OCI-LY7 (cell line): Measurements from ENCODE around the gene SAC3D1. TPM values are rescaled to one million over a fixed set of nuclear protein-coding genes. Genes with fewer than 3 reads are reported as not detected.

ENCODE experiments used
- BruUV-seq: library from RNA; stranded (reverse); fragments of 400-500 nt; replicated peaks from 2 replicates; lab custom pipeline; 2021; lab: Mats Ljungman, UMichigan
- CTCF ChIA-PET: fragments of 300-600 bp; sonication (Branson Sonifier 250); formaldehyde crosslinking; loops from one replicate; lab custom pipeline; 2022; ENCODE audit warnings: antibody characterized with exemption; ENCODE audit not compliant: unreplicated experiment; lab: Charles Lee
- POLR2A ChIA-PET: fragments of 300-600 bp; sonication (Branson Sonifier 250); formaldehyde crosslinking; loops from one replicate; lab custom pipeline; 2022; ENCODE audit warnings: antibody characterized with exemption; lab: Charles Lee
- DNase-seq: peaks from one replicate; pipeline ENCODE4 v3.0.0-alpha.2; 2015; ENCODE audit warnings: low spot score
- H2AFZ ChIP-seq: fragments of 200-600 bp; sonication (generic), shearing (Covaris generic); 2 replicates; pipeline ENCODE4 v1.6.1; 2014; ENCODE audit warnings: mild to moderate bottlenecking, antibody characterized with exemption, low read length, moderate library complexity
- H3K27ac ChIP-seq: fragments of 200-600 bp; sonication (generic); 2 replicates; pipeline ENCODE4 v1.5.1; 2014; ENCODE audit warnings: mixed run types, low read depth, mild to moderate bottlenecking, moderate library complexity, low read length, inconsistent platforms; ENCODE audit not compliant: poor library complexity, severe bottlenecking
- H3K36me3 ChIP-seq: fragments of 200-600 bp; sonication (generic); 2 replicates; pipeline ENCODE4 v1.6.1; 2014; ENCODE audit warnings: mild to moderate bottlenecking, antibody characterized with exemption, low read length, moderate library complexity, mixed read lengths; ENCODE audit not compliant: insufficient read depth
- H3K4me1 ChIP-seq: fragments of 200-600 bp; sonication (generic); 2 replicates; pipeline ENCODE4 v1.5.1; 2014; ENCODE audit warnings: mild to moderate bottlenecking, low read length; ENCODE audit not compliant: insufficient read depth, poor library complexity, severe bottlenecking
- H3K4me2 ChIP-seq: fragments of 200-600 bp; sonication (generic); 2 replicates; pipeline ENCODE4 v1.6.1; 2014; ENCODE audit warnings: mild to moderate bottlenecking, low read length
- H3K4me3 ChIP-seq: fragments of 200-600 bp; sonication (generic); 2 replicates; pipeline ENCODE4 v1.5.1; 2014; ENCODE audit warnings: mild to moderate bottlenecking, low read depth, low read length; ENCODE audit not compliant: poor library complexity, severe bottlenecking
- H3K79me2 ChIP-seq: fragments of 200-600 bp; sonication (generic); 2 replicates; pipeline ENCODE4 v1.6.1; 2016; ENCODE audit warnings: low read depth, mild to moderate bottlenecking, low read length, moderate library complexity, mixed read lengths; ENCODE audit not compliant: insufficient read depth
- H3K9me2 ChIP-seq: fragments of 200-600 bp; sonication (generic); 2 replicates; pipeline ENCODE4 v1.6.1; 2016; ENCODE audit warnings: mild to moderate bottlenecking, low read length, mixed read lengths; ENCODE audit not compliant: insufficient read depth
- H3K9me3 ChIP-seq: fragments of 200-600 bp; sonication (generic); 2 replicates; pipeline ENCODE4 v1.6.1; 2014; ENCODE audit warnings: mild to moderate bottlenecking, mixed run types, low read length, mixed read lengths
- H4K20me1 ChIP-seq: fragments of 200-600 bp; sonication (generic); 2 replicates; pipeline ENCODE4 v1.6.1; 2014; ENCODE audit warnings: mild to moderate bottlenecking, antibody characterized with exemption, low read length, moderate library complexity, mixed read lengths; ENCODE audit not compliant: insufficient read depth
- EZH2phosphoT487 ChIP-seq: fragments of 200-600 bp; sonication (generic); IDR thresholded peaks from 2 replicates; pipeline ENCODE4 v1.6.1; 2018; ENCODE audit warnings: low read depth, borderline replicate concordance, mild to moderate bottlenecking, mixed run types, antibody characterized with exemption, low read length, moderate library complexity, mixed read lengths
- intact Hi-C: fragments of 100-400 bp; cut with micrococcal nuclease; formaldehyde crosslinking; loops from one replicate; pipeline ENCODE4 v1.10.0; 2022; ENCODE audit not compliant: unreplicated experiment
- total RNA-seq, 2 experiments: library from RNA; depleted of rRNA in 1 of 2; stranded (reverse); fragments of >200 nt in 1 of 2; shearing (Covaris generic) in 1 of 2; gene quantifications; 2 replicates each; pipeline ENCODE4 v1.2.3, GENCODE V29; 2014 to 2022
- TF ChIP-seq, protein P1 (sequence below): fragments of 200-600 bp; sonication (generic); conservative IDR thresholded peaks from 2 replicates; pipeline ENCODE4 v1.5.1; 2014; ENCODE audit warnings: mild to moderate bottlenecking, antibody characterized with exemption, low read length, moderate library complexity, mixed read lengths

Gene SAC3D1
- total RNA-seq, 2 experiments from 2014 or later = 28.2 to 32.5 TPM

DNA sequence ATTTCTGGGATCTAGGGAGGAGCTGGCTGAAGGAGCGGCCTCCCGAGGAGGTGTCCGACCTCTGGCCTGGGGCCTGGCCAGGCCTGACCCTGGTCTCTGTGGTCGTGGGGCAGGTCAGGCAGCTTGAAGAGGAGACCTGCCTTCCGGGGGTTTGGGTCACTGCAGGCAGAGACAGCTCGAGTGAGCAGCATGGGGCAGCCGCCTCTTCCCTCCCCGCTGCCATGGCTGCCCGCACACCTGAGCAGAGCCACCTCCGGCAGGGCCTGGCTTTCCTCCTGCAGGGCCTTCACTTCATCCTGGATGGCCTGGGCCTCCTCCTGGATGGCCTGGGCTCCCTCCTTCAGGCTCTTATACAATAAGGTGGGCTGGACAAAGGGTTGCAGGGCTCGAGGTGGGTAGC is 25.3 kb downstream of the SAC3D1 start:
- no peaks in the 10 kb centered on the region for H3K36me3 ChIP-seq
- H3K27ac ChIP-seq = no peak overlapping the region
- no peaks in the 10 kb centered on the region for H3K9me2 ChIP-seq
- ChIA-PET CTCF (no interaction called here), POLR2A (interaction anchor here (0.7 kb wide), 1 partner anchor 49 kb away, joined by 4 read pairs; no protein-coding TSS in a partner anchor)
- peaks cover 14% of the 10 kb centered on the region for H3K4me1 ChIP-seq
- H2AFZ ChIP-seq = no peak overlapping the region
- no peak for TF ChIP-seq EZH2phosphoT487
- TF ChIP-seq, protein P1, sequence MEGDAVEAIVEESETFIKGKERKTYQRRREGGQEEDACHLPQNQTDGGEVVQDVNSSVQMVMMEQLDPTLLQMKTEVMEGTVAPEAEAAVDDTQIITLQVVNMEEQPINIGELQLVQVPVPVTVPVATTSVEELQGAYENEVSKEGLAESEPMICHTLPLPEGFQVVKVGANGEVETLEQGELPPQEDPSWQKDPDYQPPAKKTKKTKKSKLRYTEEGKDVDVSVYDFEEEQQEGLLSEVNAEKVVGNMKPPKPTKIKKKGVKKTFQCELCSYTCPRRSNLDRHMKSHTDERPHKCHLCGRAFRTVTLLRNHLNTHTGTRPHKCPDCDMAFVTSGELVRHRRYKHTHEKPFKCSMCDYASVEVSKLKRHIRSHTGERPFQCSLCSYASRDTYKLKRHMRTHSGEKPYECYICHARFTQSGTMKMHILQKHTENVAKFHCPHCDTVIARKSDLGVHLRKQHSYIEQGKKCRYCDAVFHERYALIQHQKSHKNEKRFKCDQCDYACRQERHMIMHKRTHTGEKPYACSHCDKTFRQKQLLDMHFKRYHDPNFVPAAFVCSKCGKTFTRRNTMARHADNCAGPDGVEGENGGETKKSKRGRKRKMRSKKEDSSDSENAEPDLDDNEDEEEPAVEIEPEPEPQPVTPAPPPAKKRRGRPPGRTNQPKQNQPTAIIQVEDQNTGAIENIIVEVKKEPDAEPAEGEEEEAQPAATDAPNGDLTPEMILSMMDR = no peak
- H4K20me1 ChIP-seq = no peaks in the 10 kb centered on the region
- intact Hi-C loops = no loop called here
- no peak overlapping the region for H3K4me3 ChIP-seq
- 0 out of 2 replicates have a peak overlapping the region, but pooled peaks have one; percentile 33 for H3K4me2 ChIP-seq
- no peaks in the 10 kb centered on the region for H3K79me2 ChIP-seq
- no peaks in the 10 kb centered on the region for H3K9me3 ChIP-seq
- DNase-seq = no peak
- no TSS peak for BruUV-seq

DNA sequence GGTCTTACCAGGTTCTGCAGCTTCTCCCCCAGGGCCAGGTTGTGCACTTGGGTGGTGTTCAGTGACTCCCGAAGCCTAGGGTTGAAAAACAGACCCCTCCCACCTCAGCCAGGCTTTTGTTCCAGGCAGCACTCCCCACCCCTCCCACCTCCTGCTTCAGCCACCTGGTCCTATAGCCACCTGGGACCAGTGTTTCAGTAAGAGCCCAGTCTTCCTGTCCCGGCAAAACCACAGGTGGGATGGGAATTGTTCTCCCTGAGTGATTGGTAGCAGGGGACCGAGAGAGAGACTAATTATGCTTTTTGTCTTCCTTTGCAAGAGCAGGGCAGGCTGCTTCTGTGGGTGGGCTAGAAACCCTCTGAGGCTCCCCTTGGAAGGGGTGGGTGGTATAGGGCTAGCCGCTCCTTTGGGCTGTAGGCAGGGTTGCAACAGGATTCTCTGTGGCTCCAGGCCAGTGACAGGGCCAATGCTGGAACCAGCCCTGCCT is 25.8 kb downstream of the SAC3D1 start:
- intact Hi-C loops = no loop called here
- Histone ChIP-seq H4K20me1 (no peaks in the 10 kb centered on the region), H3K9me3 (no peaks in the 10 kb centered on the region), H3K27ac (no peak overlapping the region), H3K4me3 (no peak overlapping the region), H2AFZ (no peak overlapping the region), H3K79me2 (no peaks in the 10 kb centered on the region), H3K36me3 (no peaks in the 10 kb centered on the region), H3K9me2 (no peaks in the 10 kb centered on the region), H3K4me1 (peaks cover 17% of the 10 kb centered on the region), H3K4me2 (peak overlapping the region; percentile 33; the same call in 1 of the 2 replicates)
- BruUV-seq = no TSS peak
- DNase-seq = peak; percentile 20
- CTCF ChIA-PET = no interaction called here
- POLR2A ChIA-PET = no interaction called here
- TF ChIP-seq, protein P1 = no peak
- no peak for TF ChIP-seq EZH2phosphoT487

DNA sequence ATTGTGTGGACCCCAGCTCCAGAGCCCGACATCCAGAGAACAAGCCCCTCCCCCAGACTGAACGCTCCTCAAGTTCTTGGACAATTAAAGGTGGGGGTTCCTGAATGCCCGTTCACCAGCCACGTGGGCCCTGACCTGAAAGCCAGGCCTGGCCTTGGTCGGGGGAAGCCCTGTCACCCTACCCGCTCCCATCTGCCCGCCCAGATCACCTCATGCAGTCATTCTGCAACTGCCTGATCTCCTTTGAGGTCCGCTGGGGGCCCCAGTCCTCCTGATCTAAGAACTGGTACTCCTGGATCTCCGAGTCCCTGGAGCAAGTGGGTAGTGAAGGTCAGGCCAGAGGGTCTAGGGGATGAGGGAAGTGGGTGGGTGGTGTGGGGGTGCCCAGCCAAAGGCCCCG is 26.4 kb downstream of the SAC3D1 start:
- H4K20me1 ChIP-seq = no peaks in the 10 kb centered on the region
- no peaks in the 10 kb centered on the region for H3K9me2 ChIP-seq
- no peak overlapping the region for H2AFZ ChIP-seq
- DNase-seq = no peak
- CTCF ChIA-PET = no interaction called here
- intact Hi-C loops = no loop called here
- no peak for TF ChIP-seq EZH2phosphoT487
- TF ChIP-seq, protein P1 = no peak
- BruUV-seq = no TSS peak
- no peaks in the 10 kb centered on the region for H3K36me3 ChIP-seq
- H3K9me3 ChIP-seq = no peaks in the 10 kb centered on the region
- no peak overlapping the region for H3K4me2 ChIP-seq
- H3K79me2 ChIP-seq = no peaks in the 10 kb centered on the region
- no peak overlapping the region for H3K4me3 ChIP-seq
- POLR2A ChIA-PET = no interaction called here
- H3K27ac ChIP-seq = no peak overlapping the region
- peaks cover 23% of the 10 kb centered on the region for H3K4me1 ChIP-seq
